K562 (cell line): ENCODE measurements around the gene THYN1. TPM values are rescaled to one million over a fixed set of nuclear protein-coding genes. Genes with fewer than 3 reads are reported as not detected.
A peak's percentile ranks its signal among the peaks of the same experiment; 100 is the strongest.

Source experiments
- ATF1 ChIP-seq, 2 experiments: fragments of 450-650 bp in 1 of 2; IDR thresholded peaks; 2 replicates each; pipeline ENCODE4 v1.6.1; 2016; ENCODE audit warnings: missing compliant biosample characterization in 1 of 2, missing genetic modification characterization in 1 of 2
- BRCA1 ChIP-seq, 2 experiments: fragments of 450-650 bp in 1 of 2; sonication (generic) in 1 of 2; formaldehyde crosslinking in 1 of 2; IDR thresholded peaks; 2 replicates each; pipeline versions ENCODE4 v1.5.0 to v1.6.1; 2017 to 2020; ENCODE audit warnings: mild to moderate bottlenecking in 1 of 2, missing genetic modification reagents in 1 of 2
- GABPB1 ChIP-seq: sonication (generic); formaldehyde crosslinking; IDR thresholded peaks from 2 replicates; pipeline ENCODE4 v1.8.0; 2022; ENCODE audit warnings: mild to moderate bottlenecking, missing genetic modification reagents
- KAT7 ChIP-seq: sonication (generic); formaldehyde crosslinking; IDR thresholded peaks from 2 replicates; pipeline ENCODE4 v1.8.0; 2022; ENCODE audit warnings: missing genetic modification reagents, mild to moderate bottlenecking, borderline replicate concordance
- MYNN ChIP-seq, 2 experiments: sonication (generic); formaldehyde crosslinking in 1 of 2; IDR thresholded peaks; 2 replicates each; pipeline versions ENCODE4 v1.5.0 to v1.6.1; 2016 to 2020; ENCODE audit warnings: antibody characterized with exemption in 1 of 2, missing genetic modification reagents in 1 of 2
- POLR2H ChIP-seq: IDR thresholded peaks from 2 replicates; pipeline ENCODE4 v1.6.1; 2016; ENCODE audit warnings: missing genetic modification characterization, low read depth, mild to moderate bottlenecking, control low read depth, missing compliant biosample characterization, moderate library complexity
- TGIF2 ChIP-seq: sonication (generic); formaldehyde crosslinking; IDR thresholded peaks from 2 replicates; pipeline ENCODE4 v1.8.1; 2022; ENCODE audit warnings: mild to moderate bottlenecking, missing genetic modification reagents, moderate library complexity
- ZBED1 ChIP-seq: IDR thresholded peaks from 2 replicates; pipeline ENCODE4 v1.6.1; 2014
- ZNF3 ChIP-seq: fragments of 250-450 bp; sonication (Bioruptor Pico); IDR thresholded peaks from 2 replicates; pipeline ENCODE4 v1.5.0; 2021; ENCODE audit warnings: mild to moderate bottlenecking, moderate library complexity
- ZNF436 ChIP-seq: fragments of 250-450, 450-650 bp; sonication (Bioruptor Pico); formaldehyde crosslinking; IDR thresholded peaks from 2 replicates; pipeline ENCODE4 v1.7.0; 2020; ENCODE audit warnings: mild to moderate bottlenecking
- ZNF766 ChIP-seq: fragments of 200-800 bp; sonication (Bioruptor generic); conservative IDR thresholded peaks from 2 replicates; pipeline ENCODE4 v1.6.1; 2016; ENCODE audit warnings: missing genetic modification characterization, missing compliant biosample characterization
- polyA plus RNA-seq, 8 experiments: library from polyadenylated mRNA; depleted of rRNA in 4 of 8; stranded (reverse) in 5 of 8; unstranded in 3 of 8; fragments of >200 nt; fragmentation: Nextera tagmentation in 2 of 8; fragmentation: Illumina TruSeq in 1 of 8; extraction: Ambion mirVana in 2 of 8; extraction: Trizol in 1 of 8; gene quantifications; 2 replicates each; pipeline versions ENCODE4 v1.2.1 to v1.2.3, GENCODE V29; 2011 to 2014; ENCODE audit warnings: inconsistent platforms in 1 of 8, missing spikeins in 1 of 8
- total RNA-seq, 7 experiments: library from RNA; depleted of rRNA in 6 of 7; stranded (reverse); fragments of >200 nt in 6 of 7; fragmentation: Illumina TruSeq in 2 of 7; extraction: Trizol in 2 of 7; gene quantifications; 2 replicates each; pipeline versions ENCODE4 v1.2.1 to v1.2.3, GENCODE V29; 2011 to 2021; ENCODE audit warnings: low replicate concordance in 1 of 7
- TF ChIP-seq, protein P1 (sequence below): fragments of 450-650 bp; IDR thresholded peaks from 2 replicates; pipeline ENCODE4 v1.7.1; 2018; ENCODE audit warnings: mild to moderate bottlenecking, low read depth; ENCODE audit not compliant: partially characterized antibody
- TF ChIP-seq, protein P2 (sequence below): fragments of 450-650 bp; formaldehyde crosslinking; IDR thresholded peaks from 2 replicates; pipeline ENCODE4 v1.4.0; 2020; ENCODE audit warnings: mild to moderate bottlenecking, mixed read lengths
- TF ChIP-seq, protein P3 (sequence below): sonication (generic); formaldehyde crosslinking; IDR thresholded peaks from 2 replicates; pipeline ENCODE4 v1.8.0; 2023; ENCODE audit warnings: mild to moderate bottlenecking, missing genetic modification reagents
- TF ChIP-seq, protein P4 (sequence below), 2 experiments: IDR thresholded peaks in 1 of 2; conservative IDR thresholded peaks in 1 of 2; 2 replicates each; pipeline ENCODE4 v1.6.1; 2016; ENCODE audit warnings: low read depth in 2 of 2, mild to moderate bottlenecking in 1 of 2, missing compliant biosample characterization in 1 of 2, missing genetic modification characterization in 1 of 2, moderate library complexity in 1 of 2

THYN1 gene
- total and polyA plus RNA-seq, 9 of the 15 experiments (the other 6 are each of a cell fraction or from before 2014, with no cell fraction given) = 54.9 to 279 (median 104) TPM

DNA sequence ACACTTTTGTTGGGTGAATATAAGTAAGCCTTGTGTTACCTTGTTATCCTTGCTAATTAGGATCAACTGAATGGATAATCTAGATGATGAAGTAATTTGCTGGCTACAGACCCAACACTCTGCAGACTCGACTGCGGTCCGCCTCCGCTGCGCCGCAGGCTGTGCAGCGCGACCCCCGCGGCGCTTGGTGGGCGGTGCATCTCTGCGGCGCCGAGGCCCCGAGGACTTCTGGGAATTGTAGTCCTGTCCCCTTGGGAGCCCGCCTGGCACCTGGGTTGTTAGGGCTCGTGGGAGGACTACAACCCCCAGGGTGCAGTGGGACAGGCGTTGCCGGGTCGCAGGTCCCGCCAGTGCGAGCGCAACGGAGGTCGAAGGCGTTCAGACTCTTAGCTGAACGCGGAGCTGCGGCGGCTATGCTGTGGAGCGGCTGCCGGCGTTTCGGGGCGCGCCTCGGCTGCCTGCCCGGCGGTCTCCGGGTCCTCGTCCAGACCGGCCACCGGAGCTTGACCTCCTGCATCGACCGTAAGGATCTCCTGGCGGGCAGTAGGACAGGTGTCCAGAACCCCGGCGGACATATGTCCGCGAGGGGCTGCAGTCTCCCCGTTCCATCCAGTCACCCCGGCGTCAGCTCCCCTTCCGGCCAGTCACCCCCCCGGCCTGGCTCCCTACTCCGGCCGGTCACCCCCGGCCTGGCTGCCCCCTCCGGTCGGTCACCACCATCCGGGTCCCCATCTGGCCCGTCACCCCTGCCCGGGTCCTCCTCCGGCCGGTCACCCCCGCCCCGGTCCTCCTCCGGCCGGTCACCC lies at the start of gene THYN1, which contains the start of gene ACAD8 (continued):
- no peak for TF ChIP-seq POLR2H (tag)
- no peak for TF ChIP-seq ZNF3 (CRISPR knock-in tag)
- TF ChIP-seq, protein P1, sequence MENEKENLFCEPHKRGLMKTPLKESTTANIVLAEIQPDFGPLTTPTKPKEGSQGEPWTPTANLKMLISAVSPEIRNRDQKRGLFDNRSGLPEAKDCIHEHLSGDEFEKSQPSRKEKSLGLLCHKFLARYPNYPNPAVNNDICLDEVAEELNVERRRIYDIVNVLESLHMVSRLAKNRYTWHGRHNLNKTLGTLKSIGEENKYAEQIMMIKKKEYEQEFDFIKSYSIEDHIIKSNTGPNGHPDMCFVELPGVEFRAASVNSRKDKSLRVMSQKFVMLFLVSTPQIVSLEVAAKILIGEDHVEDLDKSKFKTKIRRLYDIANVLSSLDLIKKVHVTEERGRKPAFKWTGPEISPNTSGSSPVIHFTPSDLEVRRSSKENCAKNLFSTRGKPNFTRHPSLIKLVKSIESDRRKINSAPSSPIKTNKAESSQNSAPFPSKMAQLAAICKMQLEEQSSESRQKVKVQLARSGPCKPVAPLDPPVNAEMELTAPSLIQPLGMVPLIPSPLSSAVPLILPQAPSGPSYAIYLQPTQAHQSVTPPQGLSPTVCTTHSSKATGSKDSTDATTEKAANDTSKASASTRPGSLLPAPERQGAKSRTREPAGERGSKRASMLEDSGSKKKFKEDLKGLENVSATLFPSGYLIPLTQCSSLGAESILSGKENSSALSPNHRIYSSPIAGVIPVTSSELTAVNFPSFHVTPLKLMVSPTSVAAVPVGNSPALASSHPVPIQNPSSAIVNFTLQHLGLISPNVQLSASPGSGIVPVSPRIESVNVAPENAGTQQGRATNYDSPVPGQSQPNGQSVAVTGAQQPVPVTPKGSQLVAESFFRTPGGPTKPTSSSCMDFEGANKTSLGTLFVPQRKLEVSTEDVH = no peak
- peak; percentile 79 for TF ChIP-seq ZNF766 (CRISPR knock-in tag)
- TF ChIP-seq TGIF2 (CRISPR knock-in tag) = no peak
- no peak for TF ChIP-seq BRCA1 (IDR thresholded peaks at IDR 0.05)
- TF ChIP-seq BRCA1 (CRISPR knock-in tag; IDR thresholded peaks at IDR 0.05) = no peak
- TF ChIP-seq, protein P2, sequence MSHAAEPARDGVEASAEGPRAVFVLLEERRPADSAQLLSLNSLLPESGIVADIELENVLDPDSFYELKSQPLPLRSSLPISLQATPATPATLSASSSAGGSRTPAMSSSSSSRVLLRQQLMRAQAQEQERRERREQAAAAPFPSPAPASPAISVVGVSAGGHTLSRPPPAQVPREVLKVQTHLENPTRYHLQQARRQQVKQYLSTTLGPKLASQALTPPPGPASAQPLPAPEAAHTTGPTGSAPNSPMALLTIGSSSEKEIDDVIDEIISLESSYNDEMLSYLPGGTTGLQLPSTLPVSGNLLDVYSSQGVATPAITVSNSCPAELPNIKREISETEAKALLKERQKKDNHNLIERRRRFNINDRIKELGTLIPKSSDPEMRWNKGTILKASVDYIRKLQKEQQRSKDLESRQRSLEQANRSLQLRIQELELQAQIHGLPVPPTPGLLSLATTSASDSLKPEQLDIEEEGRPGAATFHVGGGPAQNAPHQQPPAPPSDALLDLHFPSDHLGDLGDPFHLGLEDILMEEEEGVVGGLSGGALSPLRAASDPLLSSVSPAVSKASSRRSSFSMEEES = no peak
- TF ChIP-seq, protein P3, sequence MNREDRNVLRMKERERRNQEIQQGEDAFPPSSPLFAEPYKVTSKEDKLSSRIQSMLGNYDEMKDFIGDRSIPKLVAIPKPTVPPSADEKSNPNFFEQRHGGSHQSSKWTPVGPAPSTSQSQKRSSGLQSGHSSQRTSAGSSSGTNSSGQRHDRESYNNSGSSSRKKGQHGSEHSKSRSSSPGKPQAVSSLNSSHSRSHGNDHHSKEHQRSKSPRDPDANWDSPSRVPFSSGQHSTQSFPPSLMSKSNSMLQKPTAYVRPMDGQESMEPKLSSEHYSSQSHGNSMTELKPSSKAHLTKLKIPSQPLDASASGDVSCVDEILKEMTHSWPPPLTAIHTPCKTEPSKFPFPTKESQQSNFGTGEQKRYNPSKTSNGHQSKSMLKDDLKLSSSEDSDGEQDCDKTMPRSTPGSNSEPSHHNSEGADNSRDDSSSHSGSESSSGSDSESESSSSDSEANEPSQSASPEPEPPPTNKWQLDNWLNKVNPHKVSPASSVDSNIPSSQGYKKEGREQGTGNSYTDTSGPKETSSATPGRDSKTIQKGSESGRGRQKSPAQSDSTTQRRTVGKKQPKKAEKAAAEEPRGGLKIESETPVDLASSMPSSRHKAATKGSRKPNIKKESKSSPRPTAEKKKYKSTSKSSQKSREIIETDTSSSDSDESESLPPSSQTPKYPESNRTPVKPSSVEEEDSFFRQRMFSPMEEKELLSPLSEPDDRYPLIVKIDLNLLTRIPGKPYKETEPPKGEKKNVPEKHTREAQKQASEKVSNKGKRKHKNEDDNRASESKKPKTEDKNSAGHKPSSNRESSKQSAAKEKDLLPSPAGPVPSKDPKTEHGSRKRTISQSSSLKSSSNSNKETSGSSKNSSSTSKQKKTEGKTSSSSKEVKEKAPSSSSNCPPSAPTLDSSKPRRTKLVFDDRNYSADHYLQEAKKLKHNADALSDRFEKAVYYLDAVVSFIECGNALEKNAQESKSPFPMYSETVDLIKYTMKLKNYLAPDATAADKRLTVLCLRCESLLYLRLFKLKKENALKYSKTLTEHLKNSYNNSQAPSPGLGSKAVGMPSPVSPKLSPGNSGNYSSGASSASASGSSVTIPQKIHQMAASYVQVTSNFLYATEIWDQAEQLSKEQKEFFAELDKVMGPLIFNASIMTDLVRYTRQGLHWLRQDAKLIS = no peak
- no peak for TF ChIP-seq MYNN (IDR thresholded peaks at IDR 0.05)
- TF ChIP-seq MYNN (CRISPR knock-in tag; IDR thresholded peaks at IDR 0.05) = no peak
- no peak for TF ChIP-seq KAT7 (CRISPR knock-in tag)
- TF ChIP-seq ZBED1 = no peak
- no peak for TF ChIP-seq ATF1 (CRISPR knock-in tag; IDR thresholded peaks at IDR 0.05)
- peak; percentile 87 for TF ChIP-seq ATF1 (tag; IDR thresholded peaks at IDR 0.05)
- TF ChIP-seq ZNF436 (CRISPR knock-in tag) = no peak
- TF ChIP-seq, protein P4, sequence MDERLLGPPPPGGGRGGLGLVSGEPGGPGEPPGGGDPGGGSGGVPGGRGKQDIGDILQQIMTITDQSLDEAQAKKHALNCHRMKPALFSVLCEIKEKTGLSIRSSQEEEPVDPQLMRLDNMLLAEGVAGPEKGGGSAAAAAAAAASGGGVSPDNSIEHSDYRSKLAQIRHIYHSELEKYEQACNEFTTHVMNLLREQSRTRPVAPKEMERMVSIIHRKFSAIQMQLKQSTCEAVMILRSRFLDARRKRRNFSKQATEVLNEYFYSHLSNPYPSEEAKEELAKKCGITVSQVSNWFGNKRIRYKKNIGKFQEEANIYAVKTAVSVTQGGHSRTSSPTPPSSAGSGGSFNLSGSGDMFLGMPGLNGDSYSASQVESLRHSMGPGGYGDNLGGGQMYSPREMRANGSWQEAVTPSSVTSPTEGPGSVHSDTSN (CRISPR knock-in tag; IDR thresholded peaks at IDR 0.05; ENCODE audit: low read depth) = no peak
- TF ChIP-seq, protein P4 (tag; conservative IDR thresholded peaks at IDR 0.05; ENCODE audit: low read depth) = no peak
- no peak for TF ChIP-seq GABPB1 (CRISPR knock-in tag)
